ENCODE results near the gene OR10V1. TPM values are rescaled to one million over a fixed set of nuclear protein-coding genes. Genes with fewer than 3 reads are reported as not detected.
A peak's percentile ranks its signal among the peaks of the same experiment; 100 is the strongest.
"Not testable (repeated sequence)": the region's sequence is repeated elsewhere in the genome, so short reads cannot be mapped to it uniquely, and the experiment has no call there.

The OR10V1 gene
- total RNA-seq, 2 donors from 2014 or later: not detected

GRCh38 chr11:59700157-59700556, 13.5 kb downstream of the OR10V1 start:
- not testable (repeated sequence) for H3K4me3 Mint-ChIP-seq; H3K4me1 Mint-ChIP-seq (ENCODE audit: low read depth in 2 of 2); H3K36me3 Mint-ChIP-seq; H3K27ac Mint-ChIP-seq; ATAC-seq; H3K9me3 Mint-ChIP-seq; DNase-seq (ENCODE audit: low spot score)
- peaks cover 24 to 36% of the 10 kb centered on the region in 2 donors for H3K27me3 Mint-ChIP-seq

GRCh38 chr11:59698506-59698905, 15.1 kb downstream of the OR10V1 start:
- H3K36me3 Mint-ChIP-seq: peaks cover 5% of the 10 kb centered on the region
- H3K4me1 Mint-ChIP-seq (ENCODE audit: low read depth in 2 of 2): no peaks in the 10 kb centered on the region
- peaks cover 22 to 41% of the 10 kb centered on the region in 2 donors for H3K27me3 Mint-ChIP-seq
- H3K27ac Mint-ChIP-seq: no peak overlapping the region
- no peak overlapping the region for H3K4me3 Mint-ChIP-seq
- no peak for DNase-seq (ENCODE audit: low spot score)
- H3K9me3 Mint-ChIP-seq: peaks cover 4% of the 10 kb centered on the region
- no peak for ATAC-seq

GRCh38 chr11:59692915-59693314, 20.7 kb downstream of the OR10V1 start:
- Mint-ChIP-seq H3K27ac (no peak overlapping the region), H3K9me3 (peaks cover 11% of the 10 kb centered on the region), H3K36me3 (peaks cover 18% of the 10 kb centered on the region), H3K27me3 (peaks cover 29 to 51% of the 10 kb centered on the region in 2 donors), H3K4me1 (ENCODE audit: low read depth in 2 of 2) (no peaks in the 10 kb centered on the region), H3K4me3 (no peak overlapping the region)
- ATAC-seq (no peak), DNase-seq (ENCODE audit: low spot score) (no peak)

DNA sequence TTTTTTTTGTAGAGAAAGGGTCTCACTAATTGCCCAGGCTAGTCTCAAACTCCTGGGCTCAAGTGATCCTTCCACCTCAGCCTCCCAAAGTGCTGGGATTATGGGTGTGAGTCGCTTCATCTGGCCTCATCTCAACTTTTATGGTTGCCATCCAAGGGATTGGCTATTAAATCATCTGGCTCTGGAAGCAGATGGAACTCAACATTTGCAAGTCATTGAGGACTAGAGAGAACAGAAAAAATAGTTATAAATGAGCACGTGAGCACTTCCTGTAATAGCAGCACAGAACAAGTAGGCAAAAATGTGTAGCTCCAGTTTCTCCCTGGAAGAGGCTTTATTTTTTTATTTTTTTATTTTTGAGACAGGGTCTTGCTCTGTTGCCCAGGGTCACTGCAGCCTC, 22.5 kb downstream of the OR10V1 start:
- ATAC-seq: no peak
- H3K4me1 Mint-ChIP-seq (ENCODE audit: low read depth in 2 of 2): no peaks in the 10 kb centered on the region
- no peak for DNase-seq (ENCODE audit: low spot score)
- no peak overlapping the region for H3K27ac Mint-ChIP-seq
- H3K36me3 Mint-ChIP-seq: peaks cover 18% of the 10 kb centered on the region
- no peak overlapping the region for H3K4me3 Mint-ChIP-seq
- peaks cover 28 to 50% of the 10 kb centered on the region in 2 donors for H3K27me3 Mint-ChIP-seq
- H3K9me3 Mint-ChIP-seq: peaks cover 11% of the 10 kb centered on the region

- ATAC-seq (no peak), DNase-seq (ENCODE audit: low spot score) (no peak)
- peaks cover 18% of the 10 kb centered on the region for H3K36me3 Mint-ChIP-seq
- H3K27ac Mint-ChIP-seq: no peak overlapping the region
- peaks cover 11% of the 10 kb centered on the region for H3K9me3 Mint-ChIP-seq
- no peak overlapping the region for H3K4me3 Mint-ChIP-seq
- no peaks in the 10 kb centered on the region for H3K4me1 Mint-ChIP-seq (ENCODE audit: low read depth in 2 of 2)
- H3K27me3 Mint-ChIP-seq: peaks cover 36 to 53% of the 10 kb centered on the region in 2 donors
Observed at GRCh38 chr11:59689015-59689414, 24.6 kb downstream of the OR10V1 start.

- not testable (repeated sequence) for ATAC-seq; H3K4me1 Mint-ChIP-seq (ENCODE audit: low read depth in 2 of 2); H3K9me3 Mint-ChIP-seq; H3K4me3 Mint-ChIP-seq; H3K36me3 Mint-ChIP-seq; H3K27ac Mint-ChIP-seq; DNase-seq (ENCODE audit: low spot score)
- peaks cover 16 to 21% of the 10 kb centered on the region in 2 donors for H3K27me3 Mint-ChIP-seq
Observed at GRCh38 chr11:59681260-59681725, 32.4 kb downstream of the OR10V1 start.

- no peak overlapping the region for H3K27ac Mint-ChIP-seq
- DNase-seq (ENCODE audit: low spot score): peak; percentile 64
- H3K36me3 Mint-ChIP-seq: no peaks in the 10 kb centered on the region
- peak; percentile 66 to 72 for ATAC-seq
- H3K27me3 Mint-ChIP-seq: peaks cover 13 to 14% of the 10 kb centered on the region in 2 donors
- no peak overlapping the region for H3K4me3 Mint-ChIP-seq
- no peaks in the 10 kb centered on the region for H3K9me3 Mint-ChIP-seq
- no peaks in the 10 kb centered on the region for H3K4me1 Mint-ChIP-seq (ENCODE audit: low read depth in 2 of 2)
Observed at GRCh38 chr11:59680287-59681154, 33.1 kb downstream of the OR10V1 start.

GRCh38 chr11:59679347-59679746, 34.3 kb downstream of the OR10V1 start:
- Mint-ChIP-seq H3K9me3 (no peaks in the 10 kb centered on the region), H3K36me3 (no peaks in the 10 kb centered on the region), H3K4me1 (ENCODE audit: low read depth in 2 of 2) (no peaks in the 10 kb centered on the region), H3K4me3 (no peak overlapping the region), H3K27ac (no peak overlapping the region), H3K27me3 (peaks cover 5 to 7% of the 10 kb centered on the region in 2 donors)
- no peak for DNase-seq (ENCODE audit: low spot score)
- no peak for ATAC-seq

DNA sequence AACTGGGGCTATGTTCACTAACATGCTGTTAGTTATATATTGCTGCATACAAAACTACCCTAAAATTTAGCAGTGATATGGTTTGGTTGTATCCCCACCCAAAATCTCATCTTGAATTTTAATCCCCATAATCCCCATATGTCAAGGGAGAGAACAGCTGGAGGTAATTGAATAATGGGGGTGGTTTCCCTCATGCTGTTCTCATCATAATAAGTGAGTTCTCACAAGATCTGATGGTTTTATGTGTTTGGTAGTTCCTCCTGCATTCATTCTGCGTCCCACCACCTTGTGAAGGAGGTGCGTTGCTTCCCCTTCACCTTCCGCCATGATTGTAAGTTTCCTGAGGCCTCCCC, 34.9 kb downstream of the OR10V1 start:
- Mint-ChIP-seq H3K36me3 (no peaks in the 10 kb centered on the region), H3K27ac (no peak overlapping the region), H3K4me3 (no peak overlapping the region), H3K9me3 (no peaks in the 10 kb centered on the region), H3K4me1 (ENCODE audit: low read depth in 2 of 2) (no peaks in the 10 kb centered on the region), H3K27me3 (peaks cover 0 to 3% of the 10 kb centered on the region in 2 donors)
- ATAC-seq (no peak), DNase-seq (ENCODE audit: low spot score) (no peak)

DNA sequence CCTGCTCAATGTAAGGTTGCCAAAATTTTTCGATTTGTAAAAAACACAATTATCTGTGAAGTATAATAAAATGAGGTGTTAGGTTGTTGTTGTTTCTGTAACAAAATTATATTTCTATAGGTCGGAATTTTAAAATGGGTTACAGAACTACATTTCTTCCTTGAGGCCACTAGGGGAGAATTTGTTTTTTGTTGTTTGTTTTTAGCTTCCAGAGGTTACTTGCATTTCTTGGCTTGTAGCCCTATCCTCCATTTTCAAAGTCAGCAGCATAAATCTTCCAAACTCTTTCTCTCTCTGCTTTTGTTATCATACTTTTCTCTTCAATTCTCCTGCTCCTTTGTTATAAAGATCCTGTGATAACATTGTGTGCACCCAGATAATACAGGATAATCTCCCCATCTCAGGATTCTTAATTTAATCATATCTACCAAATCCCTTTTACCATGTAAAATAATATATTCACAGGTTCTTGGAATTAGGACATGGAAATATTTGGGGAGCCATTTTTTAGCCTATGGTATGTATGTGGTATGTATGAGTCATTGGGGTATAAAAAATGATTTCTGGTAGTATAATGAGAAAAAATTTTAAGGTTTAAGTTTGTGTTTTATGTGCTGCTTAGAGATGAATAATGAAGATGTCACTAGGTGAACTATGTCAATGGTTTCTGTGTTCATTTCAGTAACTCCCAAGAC, 35.4 kb downstream of the OR10V1 start:
- H3K27me3 Mint-ChIP-seq: peaks cover 0 to 3% of the 10 kb centered on the region in 2 donors
- ATAC-seq (no peak), DNase-seq (ENCODE audit: low spot score) (no peak)
- no peaks in the 10 kb centered on the region for H3K36me3 Mint-ChIP-seq
- no peaks in the 10 kb centered on the region for H3K9me3 Mint-ChIP-seq
- H3K4me1 Mint-ChIP-seq (ENCODE audit: low read depth in 2 of 2): no peaks in the 10 kb centered on the region
- no peak overlapping the region for H3K4me3 Mint-ChIP-seq
- H3K27ac Mint-ChIP-seq: no peak overlapping the region

DNA sequence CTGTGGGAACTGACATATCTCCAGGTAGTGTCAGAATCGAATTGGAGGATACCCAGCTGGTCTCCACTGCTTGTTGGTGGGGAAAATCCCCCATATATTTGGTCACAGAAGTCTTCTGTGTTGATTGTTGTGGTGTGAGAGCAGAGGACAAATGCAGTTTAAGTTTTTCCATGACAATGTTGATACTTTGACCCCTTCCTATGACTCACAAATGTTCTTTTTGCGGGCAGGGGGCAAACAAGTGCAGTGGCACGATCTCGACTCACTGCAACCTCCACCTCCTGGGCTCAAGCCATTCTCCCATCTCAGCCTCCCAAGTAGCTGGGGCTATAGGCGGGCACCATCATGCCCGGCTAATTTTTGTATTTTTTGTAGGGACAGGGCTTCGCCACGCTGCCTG, 37.4 kb downstream of the OR10V1 start:
- Mint-ChIP-seq H3K36me3 (no peaks in the 10 kb centered on the region), H3K4me3 (no peak overlapping the region), H3K4me1 (ENCODE audit: low read depth in 2 of 2) (no peaks in the 10 kb centered on the region), H3K27ac (no peak overlapping the region), H3K27me3 (peaks cover 0 to 3% of the 10 kb centered on the region in 2 donors), H3K9me3 (no peaks in the 10 kb centered on the region)
- DNase-seq (ENCODE audit: low spot score): no peak
- ATAC-seq: no peak

DNA sequence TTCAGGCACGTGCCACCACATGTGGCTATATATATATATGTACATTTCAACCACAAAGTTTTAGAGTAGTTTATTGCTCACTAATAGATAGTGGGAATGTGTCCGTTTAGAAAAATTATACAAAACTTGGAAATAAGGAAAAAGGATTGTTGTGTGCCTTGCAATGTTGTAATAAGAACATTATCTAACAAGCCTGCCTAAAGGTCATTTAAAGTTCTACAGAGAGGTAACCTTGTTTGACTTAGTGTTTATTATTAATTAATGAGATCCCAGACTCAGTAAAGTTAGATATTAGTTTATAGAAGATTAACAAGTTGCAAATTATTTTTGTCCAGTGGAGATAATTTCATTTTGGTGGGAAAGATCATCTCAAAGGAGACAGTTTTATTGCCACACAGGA, 39.4 kb downstream of the OR10V1 start:
- ATAC-seq: no peak
- no peak for DNase-seq (ENCODE audit: low spot score)
- Mint-ChIP-seq H3K4me1 (ENCODE audit: low read depth in 2 of 2) (peaks cover 6 to 7% of the 10 kb centered on the region in 2 donors), H3K9me3 (no peaks in the 10 kb centered on the region), H3K4me3 (no peak overlapping the region), H3K36me3 (no peaks in the 10 kb centered on the region), H3K27ac (no peak overlapping the region), H3K27me3 (peaks cover 0 to 3% of the 10 kb centered on the region in 2 donors)

DNA sequence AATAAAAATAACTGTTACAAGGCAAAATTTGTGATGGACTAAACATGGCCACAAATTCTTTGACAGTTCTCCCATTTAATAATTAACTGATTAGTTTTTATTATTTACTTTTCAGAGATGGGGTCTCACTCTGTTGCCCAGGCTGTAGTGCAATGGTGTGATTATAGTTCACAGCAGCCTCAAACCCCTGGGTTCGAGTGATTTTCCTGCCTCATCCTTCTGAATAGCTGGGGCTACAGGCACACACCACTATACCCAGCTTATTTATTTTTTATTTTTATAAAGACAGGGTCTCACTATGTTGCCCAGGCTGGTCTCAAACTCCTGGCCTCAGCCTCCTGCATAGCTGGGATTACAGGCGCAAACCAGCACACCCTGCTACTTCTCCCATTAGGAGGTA, 40.4 kb downstream of the OR10V1 start:
- Mint-ChIP-seq H3K27ac (no peak overlapping the region), H3K9me3 (no peaks in the 10 kb centered on the region), H3K36me3 (no peaks in the 10 kb centered on the region), H3K4me3 (no peak overlapping the region), H3K27me3 (peaks cover 0 to 3% of the 10 kb centered on the region in 2 donors), H3K4me1 (ENCODE audit: low read depth in 2 of 2) (peaks cover 8% of the 10 kb centered on the region in 2 donors)
- DNase-seq (ENCODE audit: low spot score): no peak
- no peak for ATAC-seq

DNA sequence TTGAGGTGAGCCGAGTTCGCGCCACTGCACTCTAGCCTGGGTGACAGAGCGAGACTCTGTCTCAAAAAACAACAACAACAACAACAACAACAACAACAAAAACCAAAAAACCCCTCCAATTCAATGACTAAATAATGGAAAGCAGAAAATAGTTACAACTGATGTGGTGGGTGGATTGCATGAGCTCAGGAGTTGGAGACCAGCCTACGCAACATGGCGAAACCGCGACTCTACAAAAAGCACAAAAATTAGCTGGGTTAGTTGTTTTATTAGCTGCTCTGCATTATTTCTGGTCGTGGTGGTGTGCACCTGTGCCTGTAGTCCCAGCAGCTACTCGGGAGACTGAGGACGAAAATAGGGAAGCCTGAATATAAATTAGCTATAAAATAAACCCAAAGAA, 42.2 kb downstream of the OR10V1 start:
- Mint-ChIP-seq H3K4me3 (no peak overlapping the region), H3K27me3 (no peaks in the 10 kb centered on the region), H3K27ac (no peak overlapping the region), H3K9me3 (no peaks in the 10 kb centered on the region), H3K4me1 (ENCODE audit: low read depth in 2 of 2) (peaks cover 26% of the 10 kb centered on the region in 2 donors), H3K36me3 (peaks cover 11% of the 10 kb centered on the region)
- DNase-seq (ENCODE audit: low spot score): no peak
- no peak for ATAC-seq

Measured in natural killer cell treated with Interleukin-12 subunit alpha and Interleukin-12 subunit beta and Interleukin-15 and Interleukin-18, amount 100 ng/mL, for 72 hours (primary cell).